ENCODE measurements around the gene TTC7B.

- TF ChIP-seq EP300 (IDR thresholded peaks at IDR 0.05; ENCODE audit: borderline replicate concordance), result no peak
- TF ChIP-seq, protein P1, sequence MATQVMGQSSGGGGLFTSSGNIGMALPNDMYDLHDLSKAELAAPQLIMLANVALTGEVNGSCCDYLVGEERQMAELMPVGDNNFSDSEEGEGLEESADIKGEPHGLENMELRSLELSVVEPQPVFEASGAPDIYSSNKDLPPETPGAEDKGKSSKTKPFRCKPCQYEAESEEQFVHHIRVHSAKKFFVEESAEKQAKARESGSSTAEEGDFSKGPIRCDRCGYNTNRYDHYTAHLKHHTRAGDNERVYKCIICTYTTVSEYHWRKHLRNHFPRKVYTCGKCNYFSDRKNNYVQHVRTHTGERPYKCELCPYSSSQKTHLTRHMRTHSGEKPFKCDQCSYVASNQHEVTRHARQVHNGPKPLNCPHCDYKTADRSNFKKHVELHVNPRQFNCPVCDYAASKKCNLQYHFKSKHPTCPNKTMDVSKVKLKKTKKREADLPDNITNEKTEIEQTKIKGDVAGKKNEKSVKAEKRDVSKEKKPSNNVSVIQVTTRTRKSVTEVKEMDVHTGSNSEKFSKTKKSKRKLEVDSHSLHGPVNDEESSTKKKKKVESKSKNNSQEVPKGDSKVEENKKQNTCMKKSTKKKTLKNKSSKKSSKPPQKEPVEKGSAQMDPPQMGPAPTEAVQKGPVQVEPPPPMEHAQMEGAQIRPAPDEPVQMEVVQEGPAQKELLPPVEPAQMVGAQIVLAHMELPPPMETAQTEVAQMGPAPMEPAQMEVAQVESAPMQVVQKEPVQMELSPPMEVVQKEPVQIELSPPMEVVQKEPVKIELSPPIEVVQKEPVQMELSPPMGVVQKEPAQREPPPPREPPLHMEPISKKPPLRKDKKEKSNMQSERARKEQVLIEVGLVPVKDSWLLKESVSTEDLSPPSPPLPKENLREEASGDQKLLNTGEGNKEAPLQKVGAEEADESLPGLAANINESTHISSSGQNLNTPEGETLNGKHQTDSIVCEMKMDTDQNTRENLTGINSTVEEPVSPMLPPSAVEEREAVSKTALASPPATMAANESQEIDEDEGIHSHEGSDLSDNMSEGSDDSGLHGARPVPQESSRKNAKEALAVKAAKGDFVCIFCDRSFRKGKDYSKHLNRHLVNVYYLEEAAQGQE (IDR thresholded peaks at IDR 0.05; ENCODE audit: low read depth), result no peak
- no peak for TF ChIP-seq NFIC (IDR thresholded peaks at IDR 0.05)
- TF ChIP-seq, protein P2, sequence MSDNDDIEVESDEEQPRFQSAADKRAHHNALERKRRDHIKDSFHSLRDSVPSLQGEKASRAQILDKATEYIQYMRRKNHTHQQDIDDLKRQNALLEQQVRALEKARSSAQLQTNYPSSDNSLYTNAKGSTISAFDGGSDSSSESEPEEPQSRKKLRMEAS (IDR thresholded peaks at IDR 0.05), result no peak
- no peak for TF ChIP-seq RAD21 (IDR thresholded peaks at IDR 0.05; ENCODE audit: low read depth)
- TF ChIP-seq CREB1 (IDR thresholded peaks at IDR 0.05; ENCODE audit: low read depth), result no peak
- TF ChIP-seq TEAD4 (IDR thresholded peaks at IDR 0.05), result no peak
- no peak for TF ChIP-seq TCF12 (IDR thresholded peaks at IDR 0.05; ENCODE audit: low read depth)
These were observed 283.3 kb downstream of the TTC7B start for GRCh38 chr14:90532826-90533525.
